IMR-90 (cell line): ENCODE measurements around the gene CPNE6. TPM values are rescaled to one million over a fixed set of nuclear protein-coding genes. Genes with fewer than 3 reads are reported as not detected.

ENCODE experiments used
- ATAC-seq: fragments of 200-7000 bp; cut with Tn5 transposase; 2 replicates; pipeline ENCODE4 v1.9.1; 2020; ENCODE audit warnings: low read depth, mild to moderate bottlenecking, moderate library complexity
- BruUV-seq: library from RNA; stranded (reverse); fragments of 400-500 nt; replicated peaks from 2 replicates; lab custom pipeline; 2021; lab: Mats Ljungman, UMichigan
- CTCF ChIA-PET: fragments of 300-600 bp; formaldehyde crosslinking; extraction: SDS; loops from one replicate; lab custom pipeline; 2021; ENCODE audit warnings: antibody characterized with exemption; lab: Yijun Ruan, JAX
- POLR2A ChIA-PET: fragments of 300-600 bp; sonication (Branson Sonifier 250); formaldehyde crosslinking; loops from one replicate; lab custom pipeline; 2022; ENCODE audit warnings: antibody characterized with exemption; ENCODE audit not compliant: unreplicated experiment; lab: Charles Lee
- DNase-seq: peaks from one replicate; pipeline ENCODE4 v3.0.0; 2013
- H2AFZ ChIP-seq: replicated peaks from 2 replicates; pipeline ENCODE3; 2013; ENCODE audit warnings: low read length, mild to moderate bottlenecking; ENCODE audit not compliant: poor library complexity
- H2AK5ac ChIP-seq: 2 replicates; pipeline ENCODE4 v1.6.1; 2013; ENCODE audit warnings: low read depth, low read length, inconsistent platforms
- H2AK9ac ChIP-seq: replicated peaks from 2 replicates; pipeline ENCODE3; 2013; ENCODE audit warnings: mild to moderate bottlenecking, low read depth, low read length, moderate library complexity; ENCODE audit not compliant: poor library complexity
- H2BK120ac ChIP-seq: 2 replicates; pipeline ENCODE4 v1.6.1; 2013; ENCODE audit warnings: low read depth, low read length, inconsistent platforms
- H2BK15ac ChIP-seq: 3 replicates; pipeline ENCODE4 v1.6.1; 2013; ENCODE audit warnings: low read depth, low read length, inconsistent platforms
- H2BK20ac ChIP-seq: 2 replicates; pipeline ENCODE4 v1.6.1; 2013; ENCODE audit warnings: low read depth, mild to moderate bottlenecking, inconsistent platforms, low read length, moderate library complexity
- H2BK5ac ChIP-seq: 2 replicates; pipeline ENCODE4 v1.6.1; 2013; ENCODE audit warnings: mild to moderate bottlenecking, low read depth, low read length, inconsistent platforms; ENCODE audit not compliant: poor library complexity, severe bottlenecking
- H3K14ac ChIP-seq: replicated peaks from 2 replicates; pipeline ENCODE4 v1.6.1; 2013; ENCODE audit warnings: low read depth, low read length, inconsistent platforms
- H3K18ac ChIP-seq: 2 replicates; pipeline ENCODE4 v1.6.1; 2013; ENCODE audit warnings: low read depth, low read length, control low read depth
- H3K23ac ChIP-seq: 2 replicates; pipeline ENCODE4 v1.6.1; 2013; ENCODE audit warnings: low read depth, low read length, inconsistent platforms
- H3K27ac ChIP-seq: 2 replicates; pipeline ENCODE4 v1.5.1; 2013; ENCODE audit warnings: mild to moderate bottlenecking, control low read depth, low read length; ENCODE audit not compliant: insufficient read depth
- H3K27me3 ChIP-seq: 2 replicates; pipeline ENCODE4 v1.6.1; 2013; ENCODE audit warnings: low read length; ENCODE audit not compliant: control insufficient read depth, insufficient read depth
- H3K36me3 ChIP-seq: 2 replicates; pipeline ENCODE4 v1.6.1; 2013; ENCODE audit warnings: low read length, mixed read lengths; ENCODE audit not compliant: control insufficient read depth, insufficient read depth
- H3K4ac ChIP-seq: 2 replicates; pipeline ENCODE4 v1.6.1; 2013; ENCODE audit warnings: low read depth, low read length, inconsistent platforms
- H3K4me1 ChIP-seq: 2 replicates; pipeline ENCODE4 v1.6.1; 2013; ENCODE audit warnings: low read length, mixed read lengths; ENCODE audit not compliant: control insufficient read depth, insufficient read depth
- H3K4me2 ChIP-seq: 2 replicates; pipeline ENCODE4 v1.6.1; 2013; ENCODE audit warnings: low read depth, mild to moderate bottlenecking, control low read depth, low read length, moderate library complexity
- H3K4me3 ChIP-seq: 2 replicates; pipeline ENCODE4 v1.5.1; 2013; ENCODE audit warnings: low read depth, mild to moderate bottlenecking, control low read depth, low read length, moderate library complexity; ENCODE audit not compliant: insufficient read depth
- H3K56ac ChIP-seq: 2 replicates; pipeline ENCODE4 v1.6.1; 2013; ENCODE audit warnings: low read length, inconsistent platforms; ENCODE audit not compliant: insufficient read depth; ENCODE audit errors: extremely low read depth
- H3K79me1 ChIP-seq, 2 experiments: 2 replicates each; pipeline ENCODE4 v1.6.1; 2013; ENCODE audit warnings: low read length in 2 of 2, inconsistent platforms in 1 of 2, low read depth in 1 of 2
- H3K9ac ChIP-seq: 2 replicates; pipeline ENCODE4 v1.6.1; 2013; ENCODE audit warnings: low read depth, low read length, control low read depth
- H3K9me1 ChIP-seq: 2 replicates; pipeline ENCODE4 v1.6.1; 2013; ENCODE audit warnings: low read length, inconsistent platforms; ENCODE audit not compliant: insufficient read depth
- H3K9me3 ChIP-seq: 2 replicates; pipeline ENCODE4 v1.6.1; 2013; ENCODE audit warnings: low read length; ENCODE audit not compliant: control insufficient read depth, insufficient read depth
- H4K20me1 ChIP-seq: 2 replicates; pipeline ENCODE4 v1.6.1; 2013; ENCODE audit warnings: low read length, inconsistent platforms; ENCODE audit not compliant: insufficient read depth
- H4K5ac ChIP-seq: 2 replicates; pipeline ENCODE4 v1.6.1; 2013; ENCODE audit warnings: mild to moderate bottlenecking, low read depth, low read length, control low read depth
- H4K8ac ChIP-seq, 2 experiments: 2 replicates each; pipeline ENCODE4 v1.6.1; 2013; ENCODE audit warnings: low read depth in 2 of 2, low read length in 2 of 2, control low read depth in 1 of 2, inconsistent platforms in 1 of 2
- H4K91ac ChIP-seq: 2 replicates; pipeline ENCODE4 v1.6.1; 2013; ENCODE audit warnings: low read depth, low read length, inconsistent platforms; ENCODE audit not compliant: insufficient read depth
- MAFK ChIP-seq: IDR thresholded peaks from 2 replicates; pipeline ENCODE4 v1.6.1; 2012; ENCODE audit warnings: low read depth, low read length, improper control_type of control experiment
- MAZ ChIP-seq: IDR thresholded peaks from 2 replicates; pipeline ENCODE4 v1.6.1; 2012; ENCODE audit warnings: low read depth, mild to moderate bottlenecking, low read length, improper control_type of control experiment, moderate library complexity, borderline replicate concordance
- MXI1 ChIP-seq: IDR thresholded peaks from 2 replicates; pipeline ENCODE4 v1.6.1; 2012; ENCODE audit warnings: low read depth, mild to moderate bottlenecking, low read length, moderate library complexity, borderline replicate concordance
- RAD21 ChIP-seq: IDR thresholded peaks from 2 replicates; pipeline ENCODE4 v1.6.1; 2012; ENCODE audit warnings: low read length, improper control_type of control experiment
- WGBS, 2 experiments: methylation state at CpG; one replicate each; pipeline versions ENCODE4 v1.1.5 to v1.1.7; 2013; ENCODE audit warnings: missing lambda C conversion rate in 2 of 2; ENCODE audit not compliant: insufficient read length in 1 of 2; ENCODE audit errors: extremely low coverage in 2 of 2; 5-methylcytosine and 5-hydroxymethylcytosine counted together
- dilution Hi-C: fragments of 300-500 bp; cut with HindIII; formaldehyde crosslinking; loops from one replicate; pipeline ENCODE4 v1.14.3; 2018; ENCODE audit warnings: low sequenced_read_pairs; ENCODE audit not compliant: unreplicated experiment
- in situ Hi-C: fragments of 300-500 bp; cut with MboI; formaldehyde crosslinking; loops from 3 replicates; pipeline ENCODE4 v1.14.3; 2019; ENCODE audit warnings: low sequenced_read_pairs, inconsistent platforms, mixed read lengths
- intact Hi-C: fragments of 100-400 bp; cut with micrococcal nuclease; formaldehyde crosslinking; loops from 2 replicates; pipeline ENCODE4 v1.10.0; 2022
- polyA plus RNA-seq, 3 experiments: library from polyadenylated mRNA; depleted of rRNA; stranded (reverse); fragments of >200 nt; gene quantifications; 2 replicates each; pipeline ENCODE4 v1.2.3, GENCODE V29; 2012; ENCODE audit warnings: low replicate concordance in 1 of 3
- total RNA-seq: library from RNA; depleted of rRNA; stranded (reverse); fragments of >200 nt; gene quantifications from 2 replicates; pipeline ENCODE4 v1.2.3, GENCODE V29; 2012

The CPNE6 gene
- total and polyA plus RNA-seq, 2 of the 4 experiments (the other 2 are of a cell fraction), result not detected

DNA sequence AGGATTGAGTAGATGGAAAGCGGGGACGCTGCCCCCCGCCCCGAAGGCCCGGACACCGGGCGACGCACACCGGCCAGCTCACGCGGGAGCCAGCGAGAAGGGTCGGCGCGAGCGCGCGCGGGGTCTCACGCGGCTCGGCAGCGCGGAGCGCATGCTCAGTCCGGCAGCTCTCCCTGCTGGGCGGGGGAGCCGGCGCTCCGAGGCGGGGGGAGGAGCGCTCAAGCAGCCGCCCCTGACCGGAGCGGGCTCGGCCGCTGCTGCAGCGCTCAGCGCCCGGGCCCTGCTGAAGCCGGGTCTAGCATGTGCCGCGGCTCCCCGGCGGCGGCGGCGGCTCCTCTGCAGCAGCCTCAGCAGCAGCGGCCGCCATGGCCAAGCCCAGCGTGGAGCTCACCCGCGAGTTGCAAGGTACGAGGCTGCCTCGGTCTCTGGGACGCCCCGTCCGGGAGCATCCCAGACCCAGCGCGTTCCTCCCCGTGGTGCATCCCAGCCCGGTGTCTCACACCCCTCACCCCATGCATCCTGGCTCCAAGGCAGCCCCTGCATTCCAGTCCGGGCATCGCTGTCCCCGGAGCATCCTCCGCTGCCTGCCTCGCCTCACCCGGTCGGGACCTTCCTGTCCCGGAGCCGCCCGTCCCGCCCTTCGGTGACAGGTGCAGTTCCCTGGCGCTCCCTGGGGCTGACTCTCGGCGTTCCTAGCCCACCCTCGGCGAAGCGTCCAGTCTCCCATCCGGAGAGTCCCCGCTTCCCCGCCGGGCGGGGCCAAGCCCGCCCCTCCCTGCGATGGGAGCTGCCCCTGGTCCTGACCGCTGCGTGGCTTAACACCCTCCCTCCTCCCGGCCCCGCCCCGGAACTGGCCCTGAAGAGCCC, 19.3 kb upstream of the CPNE6 start, which contains the start of gene CARMIL3:
CARMIL3 (plus strand) TSS at position 221 of the 867 bp plus-strand sequence; CDS start at position 366, 145 bp downstream.
- no peak within 1 kb of the TSS for H4K5ac ChIP-seq
- no peak within 1 kb of the TSS for H3K18ac ChIP-seq
- no TSS peak for BruUV-seq
- H2AK5ac ChIP-seq, result no peak within 1 kb of the TSS
- H3K36me3 ChIP-seq, result no peaks in the 10 kb centered on the region
- DNase-seq (peak; percentile 34), ATAC-seq (peak; percentile 96)
- H3K9ac ChIP-seq, result peak within 1 kb of the TSS; percentile 32; the same call in 1 of the 2 replicates
- H3K27ac ChIP-seq, result no peak within 1 kb of the TSS
- H2BK20ac ChIP-seq, result no peak within 1 kb of the TSS
- intact Hi-C loops, result loop anchor here (1.0 kb wide), 1 partner anchor 38 kb away; no protein-coding TSS in a partner anchor
- H4K20me1 ChIP-seq, result peaks cover 3% of the 10 kb centered on the region; the same call in 1 of the 2 replicates
- peak within 1 kb of the TSS; percentile 52 for H3K4me3 ChIP-seq
- H3K9me3 ChIP-seq, result no peaks in the 10 kb centered on the region
- H2AK9ac ChIP-seq, result no peak within 1 kb of the TSS
- H4K8ac ChIP-seq, result no peak within 1 kb of the TSS
- H3K27me3 ChIP-seq, result peaks cover 41% of the 10 kb centered on the region
- H3K9me1 ChIP-seq, result 0 out of 2 replicates have a peak, but pooled peaks cover 3% of the 10 kb centered on the region
- H2BK15ac ChIP-seq, result no peak within 1 kb of the TSS
- no peak within 1 kb of the TSS for H3K23ac ChIP-seq
- in situ Hi-C loops, result no loop called here
- H2BK5ac ChIP-seq, result no peak within 1 kb of the TSS
- H3K56ac ChIP-seq, result no peak within 1 kb of the TSS
- H3K4me2 ChIP-seq, result peak within 1 kb of the TSS; percentile 87
- H3K14ac ChIP-seq, result no peak within 1 kb of the TSS
- no peak within 1 kb of the TSS; the same call in 1 of the 2 replicates for H3K4ac ChIP-seq
- WGBS, 2 experiments, result 3% methylated on average over 56 of the region's 92 CpGs; no CpG with 5 or more reads in 1 of the 2 experiments
- no peak within 1 kb of the TSS for H4K91ac ChIP-seq
- H2BK120ac ChIP-seq, result no peak within 1 kb of the TSS
- no peaks in the 10 kb centered on the region for H3K79me1 ChIP-seq
- H3K4me1 ChIP-seq, result peaks cover 5% of the 10 kb centered on the region; the same call in 1 of the 2 replicates
- CTCF ChIA-PET, result interaction anchor here (1.5 kb wide), 1 partner anchor 57 kb away, joined by 4 read pairs; no protein-coding TSS in a partner anchor
- POLR2A ChIA-PET, result no interaction called here
- peak within 1 kb of the TSS; percentile 94 for H2AFZ ChIP-seq
- TF ChIP-seq MXI1 (no peak), MAFK (no peak), MAZ (peak; percentile 85), RAD21 (no peak)
- dilution Hi-C loops, result no loop called here
